Measurements from ENCODE around the gene CAMK2A. TPM values are rescaled to one million over a fixed set of nuclear protein-coding genes. Genes with fewer than 3 reads are reported as not detected.
"Not testable (repeated sequence)": the region's sequence is repeated elsewhere in the genome, so short reads cannot be mapped to it uniquely, and the experiment has no call there.

Gene CAMK2A
- total RNA-seq, 1 donor from 2014 or later, result not detected

GRCh38 chr5:150249744-150250143, 39.8 kb downstream of the CAMK2A start:
- Mint-ChIP-seq H3K27ac (ENCODE audit: unreplicated experiment) (no peak overlapping the region), H3K4me1 (ENCODE audit: unreplicated experiment) (peaks cover 8% of the 10 kb centered on the region), H3K4me3 (ENCODE audit: unreplicated experiment) (no peak overlapping the region), H3K9me3 (ENCODE audit: unreplicated experiment) (no peaks in the 10 kb centered on the region), H3K27me3 (ENCODE audit: unreplicated experiment) (no peaks in the 10 kb centered on the region), H3K36me3 (ENCODE audit: unreplicated experiment) (no peaks in the 10 kb centered on the region)
- TF ChIP-seq, protein P1, sequence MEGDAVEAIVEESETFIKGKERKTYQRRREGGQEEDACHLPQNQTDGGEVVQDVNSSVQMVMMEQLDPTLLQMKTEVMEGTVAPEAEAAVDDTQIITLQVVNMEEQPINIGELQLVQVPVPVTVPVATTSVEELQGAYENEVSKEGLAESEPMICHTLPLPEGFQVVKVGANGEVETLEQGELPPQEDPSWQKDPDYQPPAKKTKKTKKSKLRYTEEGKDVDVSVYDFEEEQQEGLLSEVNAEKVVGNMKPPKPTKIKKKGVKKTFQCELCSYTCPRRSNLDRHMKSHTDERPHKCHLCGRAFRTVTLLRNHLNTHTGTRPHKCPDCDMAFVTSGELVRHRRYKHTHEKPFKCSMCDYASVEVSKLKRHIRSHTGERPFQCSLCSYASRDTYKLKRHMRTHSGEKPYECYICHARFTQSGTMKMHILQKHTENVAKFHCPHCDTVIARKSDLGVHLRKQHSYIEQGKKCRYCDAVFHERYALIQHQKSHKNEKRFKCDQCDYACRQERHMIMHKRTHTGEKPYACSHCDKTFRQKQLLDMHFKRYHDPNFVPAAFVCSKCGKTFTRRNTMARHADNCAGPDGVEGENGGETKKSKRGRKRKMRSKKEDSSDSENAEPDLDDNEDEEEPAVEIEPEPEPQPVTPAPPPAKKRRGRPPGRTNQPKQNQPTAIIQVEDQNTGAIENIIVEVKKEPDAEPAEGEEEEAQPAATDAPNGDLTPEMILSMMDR (IDR thresholded peaks at IDR 0.05), result no peak
- DNase-seq (ENCODE audit: extremely low spot score, unreplicated experiment), result no peak

DNA sequence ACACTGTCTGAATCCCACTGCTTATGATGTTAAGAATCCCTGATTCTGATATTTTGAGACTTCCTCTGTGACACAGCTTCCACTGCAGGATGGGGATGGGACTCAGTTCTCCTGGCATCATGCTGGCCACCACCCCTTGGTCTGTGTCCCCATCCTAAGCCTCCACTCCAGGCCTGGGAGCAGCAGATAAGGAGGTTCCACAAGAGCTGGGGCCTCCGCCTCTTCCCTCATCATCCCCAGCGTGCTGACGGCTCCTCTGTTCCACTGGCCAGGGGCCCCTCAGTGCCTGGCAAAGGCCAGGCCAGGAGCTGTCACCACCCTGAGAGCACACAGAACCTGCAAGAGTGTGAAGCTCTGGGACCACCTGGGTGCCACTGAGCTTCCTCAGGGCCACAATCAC, 40.6 kb downstream of the CAMK2A start:
- no peaks in the 10 kb centered on the region for H3K36me3 Mint-ChIP-seq (ENCODE audit: unreplicated experiment)
- no peak for DNase-seq (ENCODE audit: extremely low spot score, unreplicated experiment)
- TF ChIP-seq, protein P1 (IDR thresholded peaks at IDR 0.05), result no peak
- no peak overlapping the region for H3K4me3 Mint-ChIP-seq (ENCODE audit: unreplicated experiment)
- no peak overlapping the region for H3K27ac Mint-ChIP-seq (ENCODE audit: unreplicated experiment)
- H3K9me3 Mint-ChIP-seq (ENCODE audit: unreplicated experiment), result no peaks in the 10 kb centered on the region
- H3K27me3 Mint-ChIP-seq (ENCODE audit: unreplicated experiment), result no peaks in the 10 kb centered on the region
- peaks cover 8% of the 10 kb centered on the region for H3K4me1 Mint-ChIP-seq (ENCODE audit: unreplicated experiment)

DNA sequence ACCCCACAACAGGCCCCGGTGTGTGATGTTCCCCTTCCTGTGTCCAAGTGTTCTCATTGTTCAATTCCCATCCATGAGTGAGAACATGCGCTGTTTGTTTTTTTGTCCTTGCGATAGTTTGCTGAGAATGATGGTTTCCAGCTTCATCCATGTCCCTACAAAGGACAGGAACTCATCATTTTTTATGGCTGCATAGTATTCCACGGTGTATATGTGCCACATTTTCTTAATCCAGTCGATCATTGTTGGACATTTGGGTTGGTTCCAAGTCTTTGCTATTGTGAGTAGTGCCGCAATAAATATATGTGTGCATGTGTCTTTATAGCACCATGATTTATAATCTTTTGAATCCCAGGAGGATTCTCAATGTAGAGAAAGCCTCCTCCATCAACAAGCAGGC, 41.1 kb downstream of the CAMK2A start:
- not testable (repeated sequence) for H3K4me3 Mint-ChIP-seq (ENCODE audit: unreplicated experiment); H3K4me1 Mint-ChIP-seq (ENCODE audit: unreplicated experiment); H3K27me3 Mint-ChIP-seq (ENCODE audit: unreplicated experiment); H3K27ac Mint-ChIP-seq (ENCODE audit: unreplicated experiment); DNase-seq (ENCODE audit: extremely low spot score, unreplicated experiment); H3K36me3 Mint-ChIP-seq (ENCODE audit: unreplicated experiment); H3K9me3 Mint-ChIP-seq (ENCODE audit: unreplicated experiment)

DNA sequence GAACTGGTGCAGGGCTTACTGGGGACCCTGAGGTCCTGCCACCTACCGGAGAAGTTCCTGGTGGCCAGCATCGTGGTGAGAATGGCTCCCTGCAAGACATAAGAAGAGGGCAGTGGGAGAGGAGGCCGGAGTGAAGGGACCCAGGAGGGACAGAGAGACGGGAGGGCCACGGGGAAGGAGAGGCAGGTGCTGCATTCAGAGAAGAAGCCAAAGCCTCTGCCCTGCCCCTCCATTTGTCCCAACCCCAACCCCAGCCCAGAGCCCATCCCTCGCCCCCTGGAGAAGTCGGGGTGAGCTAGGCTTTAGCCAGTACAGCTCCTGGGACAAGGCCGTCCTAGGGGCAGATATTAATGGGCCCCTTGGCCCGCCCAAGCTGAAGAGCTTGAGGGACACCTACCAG, 41.8 kb downstream of the CAMK2A start:
- TF ChIP-seq, protein P1 (IDR thresholded peaks at IDR 0.05), result no peak
- Mint-ChIP-seq H3K27ac (ENCODE audit: unreplicated experiment) (no peak overlapping the region), H3K36me3 (ENCODE audit: unreplicated experiment) (no peaks in the 10 kb centered on the region), H3K9me3 (ENCODE audit: unreplicated experiment) (no peaks in the 10 kb centered on the region), H3K4me3 (ENCODE audit: unreplicated experiment) (no peak overlapping the region), H3K4me1 (ENCODE audit: unreplicated experiment) (peaks cover 8% of the 10 kb centered on the region), H3K27me3 (ENCODE audit: unreplicated experiment) (peaks cover 5% of the 10 kb centered on the region)
- no peak for DNase-seq (ENCODE audit: extremely low spot score, unreplicated experiment)

DNA sequence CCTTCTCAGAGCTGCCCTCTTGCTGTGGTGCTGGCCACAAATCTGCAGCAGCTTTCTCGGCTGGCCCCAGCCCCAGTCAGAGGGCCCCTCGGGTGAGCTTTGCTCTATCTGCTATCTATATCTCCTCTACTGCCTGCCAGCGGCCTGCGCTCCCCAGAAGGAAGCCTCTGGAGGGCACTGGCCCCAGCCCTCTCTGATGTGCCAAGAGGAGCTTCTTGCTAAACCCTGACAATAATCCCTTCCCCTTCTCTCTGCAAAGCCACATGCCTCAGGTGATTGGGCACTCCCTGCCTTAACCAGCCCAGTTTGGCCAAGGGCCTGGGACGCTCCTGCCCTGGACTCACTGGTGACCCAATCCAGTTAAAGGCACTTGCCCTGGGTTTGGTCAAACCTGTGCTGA, 42.7 kb downstream of the CAMK2A start:
- Mint-ChIP-seq H3K27ac (ENCODE audit: unreplicated experiment) (no peak overlapping the region), H3K9me3 (ENCODE audit: unreplicated experiment) (no peaks in the 10 kb centered on the region), H3K4me3 (ENCODE audit: unreplicated experiment) (no peak overlapping the region), H3K4me1 (ENCODE audit: unreplicated experiment) (peaks cover 8% of the 10 kb centered on the region), H3K36me3 (ENCODE audit: unreplicated experiment) (no peaks in the 10 kb centered on the region), H3K27me3 (ENCODE audit: unreplicated experiment) (peaks cover 7% of the 10 kb centered on the region)
- TF ChIP-seq, protein P1 (IDR thresholded peaks at IDR 0.05), result no peak
- no peak for DNase-seq (ENCODE audit: extremely low spot score, unreplicated experiment)

- peaks cover 8% of the 10 kb centered on the region for H3K27me3 Mint-ChIP-seq (ENCODE audit: unreplicated experiment)
- no peak overlapping the region for H3K27ac Mint-ChIP-seq (ENCODE audit: unreplicated experiment)
- peaks cover 8% of the 10 kb centered on the region for H3K4me1 Mint-ChIP-seq (ENCODE audit: unreplicated experiment)
- TF ChIP-seq, protein P1 (IDR thresholded peaks at IDR 0.05), result no peak
- H3K36me3 Mint-ChIP-seq (ENCODE audit: unreplicated experiment), result no peaks in the 10 kb centered on the region
- no peaks in the 10 kb centered on the region for H3K9me3 Mint-ChIP-seq (ENCODE audit: unreplicated experiment)
- DNase-seq (ENCODE audit: extremely low spot score, unreplicated experiment), result no peak
- no peak overlapping the region for H3K4me3 Mint-ChIP-seq (ENCODE audit: unreplicated experiment)
These were observed 43.1 kb downstream of the CAMK2A start for GRCh38 chr5:150246429-150246828.

Data from osteocyte (in vitro differentiated cells).